ENCODE measurements around the gene SBK2. TPM values are rescaled to one million over a fixed set of nuclear protein-coding genes. Genes with fewer than 3 reads are reported as not detected.

Gene SBK2
- total RNA-seq, 2 experiments from 2014 or later: not detected

DNA sequence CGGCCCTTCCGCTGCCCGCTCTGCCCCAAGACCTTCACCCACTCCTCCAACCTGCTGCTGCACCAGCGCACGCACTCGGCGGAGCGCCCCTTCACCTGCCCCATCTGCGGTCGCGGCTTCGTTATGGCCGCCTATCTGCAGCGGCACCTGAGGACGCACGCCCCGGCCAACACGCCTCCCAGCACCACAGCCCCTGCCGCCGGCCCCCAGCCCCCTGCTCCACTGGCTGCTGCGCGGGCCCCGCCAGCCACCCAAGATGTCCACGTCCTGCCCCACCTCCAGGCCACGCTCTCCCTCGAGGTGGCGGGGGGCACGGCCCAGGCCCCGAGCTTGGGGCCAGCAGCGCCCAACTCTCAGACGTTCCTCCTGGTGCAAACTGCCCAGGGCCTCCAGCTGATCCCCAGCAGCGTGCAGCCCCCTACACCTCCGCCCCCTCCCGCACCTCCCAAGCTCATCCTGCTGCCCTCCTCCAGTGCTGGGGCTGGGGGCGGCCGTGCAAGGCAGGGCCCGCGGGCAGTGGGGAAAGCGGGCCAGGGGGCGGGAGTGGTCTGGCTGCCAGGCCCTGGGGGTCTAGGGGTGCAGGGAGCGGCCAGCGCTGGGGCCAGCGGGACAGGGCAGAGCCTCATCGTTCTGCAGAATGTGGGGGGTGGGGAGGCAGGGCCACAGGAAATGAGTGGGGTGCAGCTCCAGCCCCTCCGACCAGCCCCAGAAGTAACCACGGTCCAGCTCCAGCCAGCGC, 53.8 kb downstream of the SBK2 start:
- H3K4me3 ChIP-seq (ENCODE audit: low read length): no peak overlapping the region
- no peak for ATAC-seq (ENCODE audit: poor library complexity)
- peaks cover 31% of the 10 kb centered on the region for H3K4me1 ChIP-seq (ENCODE audit: insufficient read depth, low read length)
- H3K27ac ChIP-seq (ENCODE audit: low read depth in 1 of 2, low read length in 2 of 2): no peak overlapping the region
- POLR2A ChIA-PET: no interaction called here
- CTCF ChIA-PET: interaction anchor here (1.8 kb wide), 1 partner anchor 21 kb away, joined by 6 read pairs; no protein-coding TSS in a partner anchor
- H3K27ac Mint-ChIP-seq: no peak overlapping the region
- no peak for DNase-seq
- H3K36me3 Mint-ChIP-seq (ENCODE audit: low read depth): peaks cover 6% of the 10 kb centered on the region
- no peaks in the 10 kb centered on the region for H3K27me3 Mint-ChIP-seq
- no peaks in the 10 kb centered on the region for H3K9me3 ChIP-seq (ENCODE audit: control insufficient read depth in 1 of 2, insufficient read depth in 1 of 2, low read length in 2 of 2)
- no peaks in the 10 kb centered on the region for H3K27me3 ChIP-seq (ENCODE audit: control insufficient read depth in 1 of 2, insufficient read depth in 2 of 2, low read length in 2 of 2)
- H3K9me3 Mint-ChIP-seq: no peaks in the 10 kb centered on the region
- intact Hi-C loops (cut with DNase I, micrococcal nuclease): no loop called here
- H3K36me3 ChIP-seq (ENCODE audit: insufficient read depth, low read length): peaks cover 8% of the 10 kb centered on the region
- no peak overlapping the region for H3K4me3 Mint-ChIP-seq
- TF ChIP-seq, protein P1, sequence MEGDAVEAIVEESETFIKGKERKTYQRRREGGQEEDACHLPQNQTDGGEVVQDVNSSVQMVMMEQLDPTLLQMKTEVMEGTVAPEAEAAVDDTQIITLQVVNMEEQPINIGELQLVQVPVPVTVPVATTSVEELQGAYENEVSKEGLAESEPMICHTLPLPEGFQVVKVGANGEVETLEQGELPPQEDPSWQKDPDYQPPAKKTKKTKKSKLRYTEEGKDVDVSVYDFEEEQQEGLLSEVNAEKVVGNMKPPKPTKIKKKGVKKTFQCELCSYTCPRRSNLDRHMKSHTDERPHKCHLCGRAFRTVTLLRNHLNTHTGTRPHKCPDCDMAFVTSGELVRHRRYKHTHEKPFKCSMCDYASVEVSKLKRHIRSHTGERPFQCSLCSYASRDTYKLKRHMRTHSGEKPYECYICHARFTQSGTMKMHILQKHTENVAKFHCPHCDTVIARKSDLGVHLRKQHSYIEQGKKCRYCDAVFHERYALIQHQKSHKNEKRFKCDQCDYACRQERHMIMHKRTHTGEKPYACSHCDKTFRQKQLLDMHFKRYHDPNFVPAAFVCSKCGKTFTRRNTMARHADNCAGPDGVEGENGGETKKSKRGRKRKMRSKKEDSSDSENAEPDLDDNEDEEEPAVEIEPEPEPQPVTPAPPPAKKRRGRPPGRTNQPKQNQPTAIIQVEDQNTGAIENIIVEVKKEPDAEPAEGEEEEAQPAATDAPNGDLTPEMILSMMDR (IDR thresholded peaks at IDR 0.05): no peak
- H3K4me1 Mint-ChIP-seq (ENCODE audit: low read depth): peaks cover 28% of the 10 kb centered on the region

DNA sequence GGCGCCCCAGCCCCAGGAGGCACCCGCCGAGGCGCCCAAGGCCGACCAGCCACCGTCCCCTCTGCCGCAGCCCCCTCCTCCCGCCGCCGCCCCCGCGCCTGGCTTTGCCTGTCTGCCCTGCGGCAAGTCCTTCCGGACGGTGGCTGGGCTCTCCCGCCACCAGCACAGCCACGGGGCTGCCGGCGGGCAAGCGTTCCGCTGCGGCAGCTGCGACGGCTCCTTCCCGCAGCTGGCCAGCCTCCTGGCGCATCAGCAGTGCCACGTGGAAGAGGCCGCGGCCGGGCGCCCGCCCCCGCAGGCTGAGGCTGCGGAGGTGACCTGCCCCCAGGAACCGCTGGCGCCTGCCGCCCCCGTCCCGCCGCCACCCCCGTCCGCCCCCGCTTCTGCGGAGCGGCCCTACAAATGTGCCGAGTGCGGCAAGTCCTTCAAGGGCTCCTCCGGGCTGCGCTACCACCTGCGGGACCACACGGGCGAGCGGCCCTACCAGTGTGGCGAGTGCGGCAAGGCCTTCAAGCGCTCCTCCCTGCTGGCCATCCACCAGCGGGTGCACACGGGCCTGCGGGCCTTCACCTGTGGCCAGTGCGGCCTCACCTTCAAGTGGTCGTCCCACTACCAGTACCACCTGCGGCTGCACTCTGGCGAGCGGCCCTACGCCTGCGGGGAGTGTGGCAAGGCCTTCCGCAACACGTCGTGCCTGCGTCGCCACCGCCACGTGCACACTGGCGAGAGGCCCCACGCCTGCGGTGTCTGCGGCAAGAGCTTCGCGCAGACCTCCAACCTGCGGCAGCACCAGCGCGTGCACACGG, 54.6 kb downstream of the SBK2 start:
- ATAC-seq (ENCODE audit: poor library complexity) (no peak), DNase-seq (no peak)
- peaks cover 8% of the 10 kb centered on the region for H3K36me3 ChIP-seq (ENCODE audit: insufficient read depth, low read length)
- no peak overlapping the region for H3K27ac ChIP-seq (ENCODE audit: low read depth in 1 of 2, low read length in 2 of 2)
- Mint-ChIP-seq H3K36me3 (ENCODE audit: low read depth) (peaks cover 6% of the 10 kb centered on the region), H3K27me3 (no peaks in the 10 kb centered on the region), H3K27ac (no peak overlapping the region), H3K9me3 (no peaks in the 10 kb centered on the region), H3K4me1 (ENCODE audit: low read depth) (peaks cover 34% of the 10 kb centered on the region), H3K4me3 (no peak overlapping the region)
- TF ChIP-seq, protein P1 (IDR thresholded peaks at IDR 0.05): no peak
- H3K9me3 ChIP-seq (ENCODE audit: control insufficient read depth in 1 of 2, insufficient read depth in 1 of 2, low read length in 2 of 2): no peaks in the 10 kb centered on the region
- no peaks in the 10 kb centered on the region for H3K27me3 ChIP-seq (ENCODE audit: control insufficient read depth in 1 of 2, insufficient read depth in 2 of 2, low read length in 2 of 2)
- CTCF ChIA-PET: no interaction called here
- H3K4me3 ChIP-seq (ENCODE audit: low read length): no peak overlapping the region
- POLR2A ChIA-PET: no interaction called here
- intact Hi-C loops (cut with DNase I, micrococcal nuclease): no loop called here
- H3K4me1 ChIP-seq (ENCODE audit: insufficient read depth, low read length): peaks cover 39% of the 10 kb centered on the region

DNA sequence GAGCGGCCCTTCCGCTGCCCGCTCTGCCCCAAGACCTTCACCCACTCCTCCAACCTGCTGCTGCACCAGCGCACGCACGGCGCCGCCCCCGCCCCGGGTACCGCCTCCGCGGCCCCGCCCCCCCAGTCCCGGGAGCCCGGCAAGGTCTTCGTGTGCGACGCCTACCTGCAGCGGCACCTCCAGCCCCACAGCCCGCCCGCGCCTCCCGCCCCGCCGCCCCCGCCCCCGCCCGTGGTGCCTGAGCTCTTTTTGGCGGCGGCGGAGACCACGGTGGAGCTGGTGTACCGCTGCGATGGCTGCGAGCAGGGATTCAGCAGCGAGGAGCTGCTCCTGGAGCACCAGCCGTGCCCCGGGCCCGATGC, 55.2 kb downstream of the SBK2 start:
- Histone ChIP-seq H3K4me1 (ENCODE audit: insufficient read depth, low read length) (peaks cover 45% of the 10 kb centered on the region), H3K4me3 (ENCODE audit: low read length) (no peak overlapping the region), H3K27me3 (ENCODE audit: control insufficient read depth in 1 of 2, insufficient read depth in 2 of 2, low read length in 2 of 2) (no peaks in the 10 kb centered on the region), H3K9me3 (ENCODE audit: control insufficient read depth in 1 of 2, insufficient read depth in 1 of 2, low read length in 2 of 2) (no peaks in the 10 kb centered on the region), H3K36me3 (ENCODE audit: insufficient read depth, low read length) (peaks cover 8% of the 10 kb centered on the region), H3K27ac (ENCODE audit: low read depth in 1 of 2, low read length in 2 of 2) (no peak overlapping the region)
- TF ChIP-seq, protein P1 (IDR thresholded peaks at IDR 0.05): no peak
- Mint-ChIP-seq H3K4me1 (ENCODE audit: low read depth) (peaks cover 40% of the 10 kb centered on the region), H3K9me3 (no peaks in the 10 kb centered on the region), H3K4me3 (no peak overlapping the region), H3K27ac (no peak overlapping the region), H3K27me3 (no peaks in the 10 kb centered on the region), H3K36me3 (ENCODE audit: low read depth) (peaks cover 6% of the 10 kb centered on the region)
- intact Hi-C loops (cut with DNase I, micrococcal nuclease): no loop called here
- ChIA-PET POLR2A (no interaction called here), CTCF (no interaction called here)
- ATAC-seq (ENCODE audit: poor library complexity) (no peak), DNase-seq (no peak)

Data from CD4-positive, alpha-beta T cell (primary cell).